Breast epithelium (tissue), 4 donors: ENCODE results near the gene TCF7. TPM values are rescaled to one million over a fixed set of nuclear protein-coding genes. Genes with fewer than 3 reads are reported as not detected.

Experiments used
- DNase-seq, 2 donors: peaks; one replicate each; pipeline ENCODE4 v3.0.0-alpha.2; 2019; ENCODE audit warnings: low spot score in 2 of 2
- H3K27ac ChIP-seq, 2 donors: fragments of 200-600 bp; sonication (generic) in 1 of 2; one replicate each; pipeline ENCODE4 v1.5.1; 2016 to 2019; ENCODE audit warnings: mild to moderate bottlenecking in 1 of 2
- H3K27me3 ChIP-seq, 2 donors: fragments of 200-600 bp; sonication (generic) in 1 of 2; one replicate each; pipeline versions ENCODE4 v1.5.1 to v1.6.0; 2017 to 2019; ENCODE audit warnings: control low read depth in 1 of 2, mild to moderate bottlenecking in 1 of 2
- H3K36me3 ChIP-seq: fragments of 200-600 bp; one replicate; pipeline ENCODE4 v1.5.1; 2019
- H3K4me1 ChIP-seq, 2 donors: fragments of 200-600 bp; sonication (generic); one replicate each; pipeline ENCODE4 v1.5.1; 2016 to 2019; ENCODE audit warnings: control low read depth in 1 of 2
- H3K4me3 ChIP-seq, 3 donors: fragments of 200-600 bp; sonication (generic); 1 replicate in 2 of 3; 2 replicates in 1 of 3; pipeline ENCODE4 v1.5.1; 2016 to 2019; ENCODE audit warnings: mild to moderate bottlenecking in 3 of 3, moderate library complexity in 2 of 3
- H3K9me3 ChIP-seq, 2 donors: fragments of 200-600 bp; sonication (generic) in 1 of 2; one replicate each; pipeline ENCODE4 v1.5.1; 2016 to 2019; ENCODE audit warnings: control low read depth in 1 of 2
- CTCF ChIP-seq, 3 donors: fragments of 450-650 bp; IDR thresholded peaks; one replicate each; pipeline ENCODE4 v1.5.1; 2016 to 2017; ENCODE audit warnings: antibody characterized with exemption in 3 of 3, mild to moderate bottlenecking in 3 of 3, moderate library complexity in 3 of 3
- POLR2A ChIP-seq: fragments of 450-650 bp; IDR thresholded peaks from one replicate; pipeline ENCODE4 v1.6.1; 2016; ENCODE audit warnings: antibody characterized with exemption, mild to moderate bottlenecking, moderate library complexity
- POLR2AphosphoS5 ChIP-seq, 3 donors: sonication (generic); formaldehyde crosslinking; IDR thresholded peaks; one replicate each; pipeline ENCODE4 v1.6.1; 2017; ENCODE audit warnings: antibody characterized with exemption in 3 of 3
- intact Hi-C: fragments of 100-400 bp; cut with DNase I; formaldehyde crosslinking; loops from one replicate; pipeline ENCODE4 v1.15.1; 2023; ENCODE audit warnings: low total_unique reads
- total RNA-seq, 3 donors: library from RNA; depleted of rRNA; stranded (reverse); fragments of >200 nt; gene quantifications; one replicate each; pipeline ENCODE4 v1.1.0, GENCODE V29; 2016

TCF7 gene
- total RNA-seq, 3 donors from 2014 or later, result 2.1 to 8.0 (median 6.6) TPM

GRCh38 chr5:134133188-134133994, 18.9 kb downstream of the TCF7 start:
- peaks cover under 1 to 14% of the 10 kb centered on the region in 2 donors for H3K4me1 ChIP-seq
- intact Hi-C loops, result loop anchor here (10.0 kb wide), 1 partner anchor 89 kb away; no protein-coding TSS in a partner anchor
- no peak for TF ChIP-seq CTCF (IDR thresholded peaks at IDR 0.05)
- no peak for TF ChIP-seq POLR2A
- TF ChIP-seq POLR2AphosphoS5 (IDR thresholded peaks at IDR 0.05), result no peak

GRCh38 chr5:134133995-134134541, 19.6 kb downstream of the TCF7 start:
- Histone ChIP-seq H3K9me3 (no peaks in the 10 kb centered on the region), H3K27me3 (no peaks in the 10 kb centered on the region), H3K4me1 (peaks cover 0 to 14% of the 10 kb centered on the region in 2 donors), H3K36me3 (no peaks in the 10 kb centered on the region), H3K4me3 (no peak overlapping the region), H3K27ac (peak overlapping the region; percentile 61 to 71)
- intact Hi-C loops, result loop anchor here (10.0 kb wide), 1 partner anchor 89 kb away; no protein-coding TSS in a partner anchor
- TF ChIP-seq POLR2A (no peak), CTCF (IDR thresholded peaks at IDR 0.05) (no peak), POLR2AphosphoS5 (IDR thresholded peaks at IDR 0.05) (no peak)
- peak in 1 of 2 donors; percentile 49 for DNase-seq

More at GRCh38 chr5:134133188-134133994, 18.9 kb downstream of the TCF7 start:
- H3K36me3 ChIP-seq, result no peaks in the 10 kb centered on the region
- H3K27ac ChIP-seq, result peak overlapping the region; percentile 61 to 71
- H3K9me3 ChIP-seq, result no peaks in the 10 kb centered on the region
- DNase-seq, result no peak
- no peak overlapping the region for H3K4me3 ChIP-seq
- no peaks in the 10 kb centered on the region for H3K27me3 ChIP-seq

GRCh38 chr5:134135091-134135655, 20.7 kb downstream of the TCF7 start:
- Histone ChIP-seq H3K27me3 (no peaks in the 10 kb centered on the region), H3K4me3 (no peak overlapping the region), H3K36me3 (no peaks in the 10 kb centered on the region), H3K9me3 (no peaks in the 10 kb centered on the region), H3K27ac (peak overlapping the region in 1 of 2 donors; percentile 61), H3K4me1 (peaks cover 0 to 15% of the 10 kb centered on the region in 2 donors)
- DNase-seq, result peak in 1 of 2 donors; percentile 7
- TF ChIP-seq POLR2A (no peak), POLR2AphosphoS5 (IDR thresholded peaks at IDR 0.05) (no peak), CTCF (IDR thresholded peaks at IDR 0.05) (no peak)
- intact Hi-C loops, result loop anchor here (5.0 to 10.0 kb wide), 2 partner anchors 90 to 793 kb away; no protein-coding TSS in a partner anchor

GRCh38 chr5:134136221-134136631, 21.7 kb downstream of the TCF7 start:
- peak overlapping the region in 1 of 2 donors; percentile 14 for H3K27ac ChIP-seq
- H3K4me3 ChIP-seq, result no peak overlapping the region
- H3K27me3 ChIP-seq, result no peaks in the 10 kb centered on the region
- peaks cover 0 to 19% of the 10 kb centered on the region in 2 donors for H3K4me1 ChIP-seq
- H3K36me3 ChIP-seq, result no peaks in the 10 kb centered on the region
- TF ChIP-seq CTCF (IDR thresholded peaks at IDR 0.05), result no peak
- TF ChIP-seq POLR2AphosphoS5 (IDR thresholded peaks at IDR 0.05), result no peak
- TF ChIP-seq POLR2A, result no peak
- intact Hi-C loops, result loop anchor here (5.0 to 10.0 kb wide), 2 partner anchors 91 to 794 kb away; no protein-coding TSS in a partner anchor
- DNase-seq, result peak; percentile 15 to 22
- H3K9me3 ChIP-seq, result no peaks in the 10 kb centered on the region
